Skin epidermis (tissue), 12 donors: ENCODE results near the gene AIMP1.
"Not testable (repeated sequence)": the region's sequence is repeated elsewhere in the genome, so short reads cannot be mapped to it uniquely, and the experiment has no call there.

Source experiments
- H3K27ac ChIP-seq, 21 experiments: fragments of 200-600 bp; sonication (generic) in 11 of 21; one replicate each; pipeline ENCODE4 v1.5.0; 2020; ENCODE audit warnings: mild to moderate bottlenecking in 3 of 21, inconsistent platforms in 2 of 21, moderate library complexity in 2 of 21
- H3K4me3 ChIP-seq, 7 experiments: fragments of 200-600 bp; sonication (generic) in 2 of 7; one replicate each; pipeline ENCODE4 v1.5.0; 2020; ENCODE audit warnings: inconsistent platforms in 2 of 7, mild to moderate bottlenecking in 2 of 7, moderate library complexity in 1 of 7

The AIMP1 gene

DNA sequence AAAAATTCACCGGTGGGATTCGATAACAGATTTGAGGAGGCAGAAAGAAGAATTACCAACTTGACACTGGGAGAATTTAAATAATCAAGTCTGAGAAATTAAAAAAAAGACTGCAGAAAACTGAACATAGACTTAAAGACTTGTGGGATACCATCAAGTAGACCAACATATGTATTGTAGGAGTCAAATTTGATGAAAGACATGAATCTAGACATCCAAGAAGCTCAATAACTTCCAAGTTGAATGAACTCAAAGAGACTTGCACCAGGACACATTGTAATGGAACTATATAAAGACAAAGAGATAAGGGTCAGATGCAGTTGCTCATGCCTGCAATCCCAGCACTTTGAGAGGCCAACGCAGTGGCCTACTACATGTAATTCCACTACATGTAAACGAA is 82.5 kb downstream of the AIMP1 start:
- H3K4me3 ChIP-seq, H3K27ac ChIP-seq: not testable (repeated sequence)
